Endothelial cell of umbilical vein (primary cell): Measurements from ENCODE around the gene SNUPN. TPM values are rescaled to one million over a fixed set of nuclear protein-coding genes. Genes with fewer than 3 reads are reported as not detected.

Experiments
- BruUV-seq: library from RNA; stranded (reverse); fragments of 400-500 nt; replicated peaks from 2 replicates; lab custom pipeline; 2021; lab: Mats Ljungman, UMichigan
- CTCF ChIA-PET: fragments of 300-600, 350-600 bp; sonication (Branson Sonifier 250); formaldehyde crosslinking; loops from one replicate; lab custom pipeline; 2021; ENCODE audit warnings: antibody characterized with exemption, inconsistent platforms; lab: Charles Lee
- POLR2A ChIA-PET: fragments of 300-600, 350-600 bp; sonication (Branson Sonifier 250); formaldehyde crosslinking; loops from one replicate; lab custom pipeline; 2021; ENCODE audit warnings: antibody characterized with exemption, inconsistent platforms; lab: Charles Lee
- DNase-seq: peaks from one replicate; pipeline ENCODE4 v3.0.0-alpha.2; 2011; ENCODE audit warnings: low read depth, low spot score
- FAIRE-seq: peaks from 2 replicates; lab custom pipeline; 2011; peaks lifted over from hg19 to GRCh38; lab: Jason Lieb, UNC
- H2AFZ ChIP-seq: 2 replicates; pipeline ENCODE4 v1.6.0; 2012; ENCODE audit warnings: low read depth, low read length, control low read depth, inconsistent platforms
- H3K27ac ChIP-seq: 2 replicates; pipeline ENCODE4 v1.5.1; 2011; ENCODE audit warnings: low read depth, mild to moderate bottlenecking, control low read depth, low read length, moderate library complexity; ENCODE audit not compliant: insufficient read depth
- H3K27me3 ChIP-seq, 2 experiments: 2 replicates each; pipeline versions ENCODE4 v1.6.0 to v1.6.1; 2011; ENCODE audit warnings: low read length in 2 of 2, mixed read lengths in 1 of 2; ENCODE audit not compliant: control insufficient read depth in 2 of 2, insufficient read depth in 2 of 2
- H3K36me3 ChIP-seq, 2 experiments: 2 replicates in 1 of 2; 3 replicates in 1 of 2; pipeline ENCODE4 v1.5.1; 2011; ENCODE audit warnings: low read length in 2 of 2, mild to moderate bottlenecking in 1 of 2, moderate library complexity in 1 of 2; ENCODE audit not compliant: control insufficient read depth in 2 of 2, insufficient read depth in 2 of 2; ENCODE audit errors: extremely low read depth in 1 of 2
- H3K4me1 ChIP-seq: 3 replicates; pipeline ENCODE4 v1.5.1; 2011; ENCODE audit warnings: mild to moderate bottlenecking, low read length; ENCODE audit not compliant: control insufficient read depth, insufficient read depth; ENCODE audit errors: extremely low read depth
- H3K4me2 ChIP-seq: 2 replicates; pipeline ENCODE4 v1.6.1; 2011; ENCODE audit warnings: low read length, control low read depth, mixed read lengths; ENCODE audit not compliant: insufficient read depth
- H3K4me3 ChIP-seq, 3 experiments: fragments of 200-600 bp in 1 of 3; sonication (generic), shearing (Covaris generic) in 1 of 3; replicated peaks in 1 of 3; 2 replicates each; pipeline ENCODE4 v1.5.1; 2011 to 2016; ENCODE audit warnings: control low read depth in 3 of 3, low read length in 3 of 3, mild to moderate bottlenecking in 2 of 3, inconsistent platforms in 1 of 3, low read depth in 1 of 3, moderate library complexity in 1 of 3; ENCODE audit not compliant: insufficient read depth in 1 of 3
- H3K79me2 ChIP-seq: 2 replicates; pipeline ENCODE4 v1.6.0; 2012; ENCODE audit warnings: low read length, inconsistent platforms; ENCODE audit not compliant: control insufficient read depth, insufficient read depth
- H3K9ac ChIP-seq: replicated peaks from 2 replicates; pipeline ENCODE3; 2011; ENCODE audit warnings: low read length, control low read depth; ENCODE audit not compliant: insufficient read depth; ENCODE audit errors: extremely low read depth
- H3K9me1 ChIP-seq: replicated peaks from 3 replicates; pipeline ENCODE4 v1.6.0; 2011; ENCODE audit warnings: mild to moderate bottlenecking, low read length; ENCODE audit not compliant: control insufficient read depth, insufficient read depth; ENCODE audit errors: extremely low read depth
- H3K9me3 ChIP-seq: replicated peaks from 2 replicates; pipeline ENCODE4 v1.5.1; 2012; ENCODE audit warnings: low read length, inconsistent platforms; ENCODE audit not compliant: control insufficient read depth, insufficient read depth
- H4K20me1 ChIP-seq: replicated peaks from 2 replicates; pipeline ENCODE3; 2011; ENCODE audit warnings: mild to moderate bottlenecking, low read length; ENCODE audit not compliant: control insufficient read depth, insufficient read depth; ENCODE audit errors: extremely low read depth
- CTCF ChIP-seq, 2 donors: IDR thresholded peaks; 1 replicate in 1 of 2; 2 replicates in 1 of 2; pipeline ENCODE4 v1.5.1; 2011; ENCODE audit warnings: low read length in 2 of 2, mild to moderate bottlenecking in 2 of 2, moderate library complexity in 2 of 2, control low read depth in 1 of 2, inconsistent platforms in 1 of 2, low read depth in 1 of 2; ENCODE audit not compliant: insufficient read depth in 1 of 2; ENCODE audit errors: extremely low read depth in 1 of 2
- EZH2 ChIP-seq: IDR thresholded peaks from 2 replicates; pipeline ENCODE4 v1.6.1; 2012; ENCODE audit warnings: borderline replicate concordance, low read depth, mild to moderate bottlenecking, moderate library complexity, low read length, inconsistent platforms; ENCODE audit not compliant: severe bottlenecking
- FOS ChIP-seq: IDR thresholded peaks from 2 replicates; pipeline ENCODE4 v1.6.1; 2011; ENCODE audit warnings: mild to moderate bottlenecking, low read length, moderate library complexity, borderline replicate concordance; ENCODE audit not compliant: insufficient read depth
- GATA2 ChIP-seq: IDR thresholded peaks from 2 replicates; pipeline ENCODE4 v1.7.0; 2011; ENCODE audit warnings: low read depth, mild to moderate bottlenecking, moderate library complexity, mixed read lengths, low read length; ENCODE audit not compliant: insufficient read length, insufficient read depth
- JUN ChIP-seq: IDR thresholded peaks from 2 replicates; pipeline ENCODE4 v1.6.1; 2011; ENCODE audit warnings: borderline replicate concordance, low read depth; ENCODE audit not compliant: insufficient read length, insufficient read depth
- MAX ChIP-seq: IDR thresholded peaks from 2 replicates; pipeline ENCODE4 v1.6.1; 2011; ENCODE audit not compliant: insufficient read depth, insufficient read length
- MYC ChIP-seq: IDR thresholded peaks from one replicate; pipeline ENCODE4 v1.6.1; 2011; ENCODE audit warnings: mild to moderate bottlenecking, low read depth, low read length
- POLR2A ChIP-seq: IDR thresholded peaks from 2 replicates; pipeline ENCODE4 v1.6.1; 2012; ENCODE audit warnings: low read depth, mild to moderate bottlenecking, control low read depth, low read length
- POLR2AphosphoS5 ChIP-seq: IDR thresholded peaks from 2 replicates; pipeline ENCODE4 v1.6.1; 2012; ENCODE audit warnings: low read depth, mild to moderate bottlenecking, control low read depth, low read length, moderate library complexity; ENCODE audit not compliant: insufficient read depth
- dilution Hi-C: fragments of 300-500 bp; cut with MboI; formaldehyde crosslinking; loops from one replicate; pipeline ENCODE4 v1.15.0; 2019; ENCODE audit warnings: low sequenced_read_pairs; ENCODE audit not compliant: extremely low pct_ligation_motif_present
- intact Hi-C: fragments of 100-400 bp; cut with micrococcal nuclease; formaldehyde crosslinking; loops from one replicate; pipeline ENCODE4 v1.10.0; 2022
- polyA plus RNA-seq, 4 experiments: library from polyadenylated mRNA; depleted of rRNA in 3 of 4; stranded (reverse) in 3 of 4; unstranded in 1 of 4; fragments of >200 nt; gene quantifications; 2 replicates each; pipeline versions ENCODE4 v1.2.1 to v1.2.3, GENCODE V29; 2011 to 2012; ENCODE audit warnings: missing spikeins in 1 of 4
- total RNA-seq: library from RNA; stranded (reverse); gene quantifications from 2 replicates; pipeline ENCODE4 v1.2.3, GENCODE V29; 2021

The SNUPN gene
- total and polyA plus RNA-seq, 2 donors (not counting 3 experiments of a cell fraction or from before 2014, with no cell fraction given) = 13.2 to 25.1 TPM

- Histone ChIP-seq H3K79me2 (peaks cover 31% of the 10 kb centered on the region), H3K9ac (no peak overlapping the region), H3K4me2 (no peak overlapping the region), H3K27me3 (no peaks in the 10 kb centered on the region), H3K4me1 (no peaks in the 10 kb centered on the region), H3K36me3 (no peaks in the 10 kb centered on the region), H3K9me1 (no peaks in the 10 kb centered on the region), H3K4me3 (no peak overlapping the region), H3K9me3 (no peaks in the 10 kb centered on the region), H4K20me1 (peaks cover 10% of the 10 kb centered on the region), H2AFZ (no peak overlapping the region), H3K27ac (no peak overlapping the region)
- POLR2A ChIA-PET = no interaction called here
- CTCF ChIA-PET = no interaction called here
- DNase-seq (no peak), FAIRE-seq (no peak)
- dilution Hi-C loops = no loop called here
- intact Hi-C loops = no loop called here
- BruUV-seq = no TSS peak
- TF ChIP-seq JUN (no peak), MYC (no peak), MAX (no peak), POLR2AphosphoS5 (no peak), FOS (no peak), GATA2 (no peak), POLR2A (no peak)
Measured at GRCh38 chr15:75554717-75555116, 70.8 kb downstream of the SNUPN start.

- BruUV-seq = no TSS peak
- Histone ChIP-seq H3K4me1 (no peaks in the 10 kb centered on the region), H3K4me2 (no peak overlapping the region), H3K9me1 (no peaks in the 10 kb centered on the region), H3K79me2 (peaks cover 40% of the 10 kb centered on the region), H3K36me3 (no peaks in the 10 kb centered on the region), H3K9ac (no peak overlapping the region), H3K27me3 (no peaks in the 10 kb centered on the region), H3K4me3 (no peak overlapping the region), H2AFZ (no peak overlapping the region), H3K27ac (no peak overlapping the region), H4K20me1 (peaks cover 10% of the 10 kb centered on the region), H3K9me3 (no peaks in the 10 kb centered on the region)
- TF ChIP-seq POLR2AphosphoS5 (no peak), POLR2A (no peak), MAX (no peak), FOS (no peak), EZH2 (no peak), CTCF (IDR thresholded peaks at IDR 0.05; ENCODE audit: extremely low read depth in 1 of 2, insufficient read depth in 1 of 2, low read depth in 1 of 2, low read length in 2 of 2) (no peak), GATA2 (no peak), MYC (no peak), JUN (no peak)
- intact Hi-C loops = no loop called here
- FAIRE-seq (no peak), DNase-seq (no peak)
- dilution Hi-C loops = no loop called here
- CTCF ChIA-PET = interaction anchor here (1.2 kb wide), 1 partner anchor 45 kb away, joined by 3 read pairs; no protein-coding TSS in a partner anchor
- POLR2A ChIA-PET = no interaction called here
Measured at GRCh38 chr15:75553659-75554058, 71.9 kb downstream of the SNUPN start.
